ENCODE measurements around the gene SPOCK3.

- TF ChIP-seq CTCF (conservative IDR thresholded peaks at IDR 0.05; ENCODE audit: low read depth, low read length) (no peak), EZH2 (IDR thresholded peaks at IDR 0.05; ENCODE audit: borderline replicate concordance, low read depth, low read length, poor library complexity, severe bottlenecking) (no peak)
These were observed 239.6 kb downstream of the SPOCK3 start for GRCh38 chr4:166994686-166995085.
